Sigmoid colon (tissue), 7 donors: ENCODE measurements around the gene CARMIL1. TPM values are rescaled to one million over a fixed set of nuclear protein-coding genes. Genes with fewer than 3 reads are reported as not detected.
A peak's percentile ranks its signal among the peaks of the same experiment; 100 is the strongest.

ENCODE experiments used
- DNase-seq: peaks from one replicate; pipeline ENCODE4 v3.0.0-alpha.2; 2019
- H3K27ac ChIP-seq, 4 donors: fragments of 200-600 bp; sonication (generic); one replicate each; pipeline ENCODE4 v1.5.1; 2016 to 2019; ENCODE audit warnings: mild to moderate bottlenecking in 1 of 4
- H3K27me3 ChIP-seq, 3 donors: fragments of 200-600 bp; sonication (generic); one replicate each; pipeline ENCODE4 v1.5.1; 2019; ENCODE audit warnings: mild to moderate bottlenecking in 1 of 3
- H3K36me3 ChIP-seq, 4 donors: fragments of 200-600 bp; sonication (generic); one replicate each; pipeline ENCODE4 v1.5.1; 2016 to 2019
- H3K4me1 ChIP-seq, 4 donors: fragments of 200-600 bp; sonication (generic); one replicate each; pipeline ENCODE4 v1.5.1; 2017 to 2019
- H3K4me3 ChIP-seq, 4 donors: fragments of 200-600 bp; sonication (generic); one replicate each; pipeline ENCODE4 v1.5.1; 2017 to 2019; ENCODE audit warnings: mild to moderate bottlenecking in 2 of 4, moderate library complexity in 1 of 4
- H3K9me3 ChIP-seq, 4 donors: fragments of 200-600 bp in 3 of 4; sonication (generic) in 3 of 4; one replicate each; pipeline versions ENCODE4 v1.5.1 to v1.6.1; 2013 to 2019
- CTCF ChIP-seq, 4 experiments: fragments of 450-650 bp in 3 of 4; fragments of 200-600 bp in 1 of 4; IDR thresholded peaks; one replicate each; pipeline ENCODE4 v1.5.1; 2016 to 2019; ENCODE audit warnings: antibody characterized with exemption in 4 of 4, mild to moderate bottlenecking in 3 of 4, moderate library complexity in 2 of 4
- EP300 ChIP-seq, 4 donors: sonication (generic); formaldehyde crosslinking; IDR thresholded peaks; one replicate each; pipeline ENCODE4 v1.6.1; 2017; ENCODE audit warnings: antibody characterized with exemption in 4 of 4
- POLR2A ChIP-seq, 2 donors: fragments of 450-650 bp; IDR thresholded peaks; one replicate each; pipeline ENCODE4 v1.6.1; 2016; ENCODE audit warnings: antibody characterized with exemption in 2 of 2, mild to moderate bottlenecking in 2 of 2, moderate library complexity in 2 of 2
- POLR2AphosphoS5 ChIP-seq, 4 donors: sonication (generic); formaldehyde crosslinking; IDR thresholded peaks; one replicate each; pipeline ENCODE4 v1.6.1; 2017; ENCODE audit warnings: antibody characterized with exemption in 4 of 4
- WGBS, 2 donors: extraction: QIAGEN DNeasy Blood & Tissue Kit; methylation state at CpG; one replicate each; pipeline ENCODE4 v1.1.7; 2013; 5-methylcytosine and 5-hydroxymethylcytosine counted together
- intact Hi-C: fragments of 100-400 bp; cut with DNase I; formaldehyde crosslinking; loops from one replicate; pipeline ENCODE4 v1.15.1; 2023
- polyA plus RNA-seq, 3 donors: library from polyadenylated mRNA; stranded (reverse); fragments of 200-250 nt; gene quantifications; one replicate each; pipeline ENCODE4 v1.2.3, GENCODE V29; 2013
- total RNA-seq, 4 donors: library from RNA; depleted of rRNA; stranded (reverse); fragments of >200 nt; gene quantifications; one replicate each; pipeline ENCODE4 v1.1.0, GENCODE V29; 2016
- donor health status: healthy with polysubstance abuse.
- donor health status: Bipolar disorder and iron deficiency.
- donor health status: healthy.

CARMIL1 gene
- total and polyA plus RNA-seq, 7 donors, result 3.4 to 24.0 (median 8.2) TPM

- no peak overlapping the region for H3K4me3 ChIP-seq
- no peaks in the 10 kb centered on the region for H3K27me3 ChIP-seq
- no peaks in the 10 kb centered on the region for H3K9me3 ChIP-seq
- TF ChIP-seq POLR2AphosphoS5 (IDR thresholded peaks at IDR 0.05) (no peak), CTCF (IDR thresholded peaks at IDR 0.05) (no peak), POLR2A (IDR thresholded peaks at IDR 0.05) (no peak), EP300 (IDR thresholded peaks at IDR 0.05) (no peak)
- no peaks in the 10 kb centered on the region for H3K4me1 ChIP-seq
- no peaks in the 10 kb centered on the region for H3K36me3 ChIP-seq
- intact Hi-C loops, result no loop called here
- H3K27ac ChIP-seq, result no peak overlapping the region
- DNase-seq, result no peak
- WGBS, 2 donors, result 78 to 94% methylated on average over 2 of the region's 2 CpGs
These were observed 108.3 kb downstream of the CARMIL1 start for GRCh38 chr6:25387483-25387882.

- intact Hi-C loops, result no loop called here
- WGBS, 2 donors, result 55 to 74% methylated on average over 2 of the region's 2 CpGs
- no peak for DNase-seq
- no peak overlapping the region for H3K27ac ChIP-seq
- TF ChIP-seq POLR2A (IDR thresholded peaks at IDR 0.05), result no peak
- no peak for TF ChIP-seq EP300 (IDR thresholded peaks at IDR 0.05)
- no peak for TF ChIP-seq POLR2AphosphoS5 (IDR thresholded peaks at IDR 0.05)
- TF ChIP-seq CTCF (IDR thresholded peaks at IDR 0.05), result no peak
- no peak overlapping the region for H3K4me3 ChIP-seq
- H3K36me3 ChIP-seq, result no peaks in the 10 kb centered on the region
- no peaks in the 10 kb centered on the region for H3K4me1 ChIP-seq
- H3K9me3 ChIP-seq, result no peaks in the 10 kb centered on the region
- H3K27me3 ChIP-seq, result no peaks in the 10 kb centered on the region
These were observed 108.7 kb downstream of the CARMIL1 start for GRCh38 chr6:25387911-25388310.

GRCh38 chr6:25388776-25389175 lies 109.6 kb downstream of the CARMIL1 start:
- no peak for DNase-seq
- 93 to 97% methylated on average over 3 of the region's 3 CpGs for WGBS, 2 donors
- no peaks in the 10 kb centered on the region for H3K4me1 ChIP-seq
- no peak for TF ChIP-seq POLR2AphosphoS5 (IDR thresholded peaks at IDR 0.05)
- no peak for TF ChIP-seq POLR2A (IDR thresholded peaks at IDR 0.05)
- no peak for TF ChIP-seq EP300 (IDR thresholded peaks at IDR 0.05)
- TF ChIP-seq CTCF (IDR thresholded peaks at IDR 0.05), result no peak
- H3K27ac ChIP-seq, result peak overlapping the region in 1 of 4 donors; percentile 6
- no peaks in the 10 kb centered on the region for H3K36me3 ChIP-seq
- no peak overlapping the region for H3K4me3 ChIP-seq
- intact Hi-C loops, result no loop called here
- H3K27me3 ChIP-seq, result no peaks in the 10 kb centered on the region
- no peaks in the 10 kb centered on the region for H3K9me3 ChIP-seq

- H3K4me3 ChIP-seq, result no peak overlapping the region
- no peak for DNase-seq
- intact Hi-C loops, result no loop called here
- H3K36me3 ChIP-seq, result no peaks in the 10 kb centered on the region
- no peaks in the 10 kb centered on the region for H3K9me3 ChIP-seq
- H3K4me1 ChIP-seq, result no peaks in the 10 kb centered on the region
- TF ChIP-seq CTCF (IDR thresholded peaks at IDR 0.05) (no peak), POLR2AphosphoS5 (IDR thresholded peaks at IDR 0.05) (no peak), EP300 (IDR thresholded peaks at IDR 0.05) (no peak), POLR2A (IDR thresholded peaks at IDR 0.05) (no peak)
- H3K27ac ChIP-seq, result peak overlapping the region in 1 of 4 donors; percentile 6
- no peaks in the 10 kb centered on the region for H3K27me3 ChIP-seq
- 88 to 95% methylated on average over 2 of the region's 2 CpGs for WGBS, 2 donors
These were observed 110.3 kb downstream of the CARMIL1 start for GRCh38 chr6:25389471-25389870.

- TF ChIP-seq EP300 (IDR thresholded peaks at IDR 0.05), result no peak
- no peak for TF ChIP-seq POLR2AphosphoS5 (IDR thresholded peaks at IDR 0.05)
- no peak for TF ChIP-seq POLR2A (IDR thresholded peaks at IDR 0.05)
- intact Hi-C loops, result no loop called here
- 86 to 87% methylated on average over 2 of the region's 2 CpGs for WGBS, 2 donors
- Histone ChIP-seq H3K27me3 (no peaks in the 10 kb centered on the region), H3K36me3 (no peaks in the 10 kb centered on the region), H3K27ac (no peak overlapping the region), H3K4me3 (no peak overlapping the region), H3K4me1 (no peaks in the 10 kb centered on the region), H3K9me3 (no peaks in the 10 kb centered on the region)
- DNase-seq, result no peak
These were observed 113.2 kb downstream of the CARMIL1 start for GRCh38 chr6:25392372-25392771.
